Hepatocyte (in vitro differentiated cells): ENCODE results near the gene PICALM. TPM values are rescaled to one million over a fixed set of nuclear protein-coding genes. Genes with fewer than 3 reads are reported as not detected.

Experiments
- DNase-seq: peaks from one replicate; pipeline ENCODE4 v3.0.0-alpha.2; 2016; ENCODE audit warnings: low spot score
- H2AFZ ChIP-seq: fragments of 200-600 bp; sonication (generic); 2 replicates; pipeline ENCODE4 v1.6.0; 2016; ENCODE audit warnings: antibody characterized with exemption, mild to moderate bottlenecking
- H3K27ac ChIP-seq: fragments of 200-600 bp; sonication (generic); 2 replicates; pipeline ENCODE4 v1.5.1; 2016; ENCODE audit warnings: mild to moderate bottlenecking
- H3K27me3 ChIP-seq: fragments of 200-600 bp; sonication (generic); 2 replicates; pipeline ENCODE4 v1.6.1; 2016
- H3K36me3 ChIP-seq: fragments of 200-600 bp; sonication (generic); replicated peaks from 2 replicates; pipeline ENCODE4 v1.5.1; 2016; ENCODE audit warnings: low read depth; ENCODE audit not compliant: insufficient read depth
- H3K4me1 ChIP-seq: fragments of 200-600 bp; sonication (generic); 2 replicates; pipeline ENCODE4 v1.5.1; 2016; ENCODE audit warnings: mild to moderate bottlenecking, moderate library complexity; ENCODE audit not compliant: insufficient read depth
- H3K4me2 ChIP-seq: fragments of 200-600 bp; sonication (generic); 2 replicates; pipeline ENCODE4 v1.6.0; 2016
- H3K4me3 ChIP-seq: fragments of 200-600 bp; sonication (generic); 2 replicates; pipeline ENCODE4 v1.5.1; 2016; ENCODE audit warnings: mild to moderate bottlenecking
- H3K79me2 ChIP-seq: fragments of 200-600 bp; sonication (generic); 2 replicates; pipeline ENCODE4 v1.6.0; 2017; ENCODE audit warnings: mild to moderate bottlenecking
- H3K9me2 ChIP-seq: fragments of 200-600 bp; sonication (generic); replicated peaks from 2 replicates; pipeline ENCODE4 v1.6.0; 2017; ENCODE audit warnings: mild to moderate bottlenecking; ENCODE audit not compliant: insufficient read depth
- H3K9me3 ChIP-seq: fragments of 200-600 bp; sonication (generic); 2 replicates; pipeline ENCODE4 v1.5.1; 2016; ENCODE audit warnings: low read depth, mild to moderate bottlenecking
- H4K20me1 ChIP-seq: fragments of 200-600 bp; sonication (generic); 2 replicates; pipeline ENCODE4 v1.6.0; 2016; ENCODE audit warnings: mild to moderate bottlenecking; ENCODE audit not compliant: insufficient read depth, poor library complexity, severe bottlenecking
- CTCF ChIP-seq: fragments of 200-600 bp; sonication (generic); IDR thresholded peaks from 2 replicates; pipeline ENCODE4 v1.5.1; 2016; ENCODE audit warnings: antibody characterized with exemption, mild to moderate bottlenecking; ENCODE audit not compliant: poor library complexity
- EZH2 ChIP-seq: fragments of 200-600 bp; sonication (generic); IDR thresholded peaks from 2 replicates; pipeline ENCODE4 v1.6.1; 2016; ENCODE audit warnings: antibody characterized with exemption, mild to moderate bottlenecking, borderline replicate concordance
- EZH2phosphoT487 ChIP-seq: fragments of 200-600 bp; sonication (generic); IDR thresholded peaks from one replicate; pipeline ENCODE4 v1.6.1; 2018; ENCODE audit warnings: antibody characterized with exemption, mild to moderate bottlenecking, low read depth, moderate library complexity; ENCODE audit not compliant: unreplicated experiment, severe bottlenecking
- WGBS: methylation state at CpG from one replicate; pipeline ENCODE4 v1.1.6; 2016; ENCODE audit warnings: low lambda C conversion rate; ENCODE audit errors: missing lambda C conversion rate; 5-methylcytosine and 5-hydroxymethylcytosine counted together
- polyA plus RNA-seq: library from polyadenylated mRNA; unstranded; fragments of >200 nt; fragmentation: Nextera tagmentation; extraction: Ambion mirVana; gene quantifications from 2 replicates; pipeline ENCODE4 v1.2.1, GENCODE V29; 2016
- total RNA-seq: library from RNA; depleted of rRNA; stranded (reverse); fragments of >200 nt; gene quantifications from 2 replicates; pipeline ENCODE4 v1.2.3, GENCODE V29; 2014

Gene PICALM
- total and polyA plus RNA-seq, 2 experiments from 2014 or later = 46.4 to 197 TPM

GRCh38 chr11:86035920-86036319 is 33.0 kb downstream of the PICALM start:
- Histone ChIP-seq H3K27ac (no peak overlapping the region), H3K9me2 (no peaks in the 10 kb centered on the region), H3K9me3 (no peaks in the 10 kb centered on the region), H3K4me1 (no peaks in the 10 kb centered on the region), H3K36me3 (no peaks in the 10 kb centered on the region), H3K79me2 (peaks cover 97% of the 10 kb centered on the region), H2AFZ (no peak overlapping the region), H3K4me3 (no peak overlapping the region), H4K20me1 (peaks cover 84% of the 10 kb centered on the region), H3K4me2 (no peak overlapping the region), H3K27me3 (no peaks in the 10 kb centered on the region)
- DNase-seq = no peak
- TF ChIP-seq EZH2 (no peak), EZH2phosphoT487 (no peak)
- WGBS = 97% methylated on average over 2 of the region's 2 CpGs

- WGBS = 79% methylated on average over 1 of the region's 1 CpG
- no peak for DNase-seq
- H2AFZ ChIP-seq = no peak overlapping the region
These were observed 33.7 kb downstream of the PICALM start for GRCh38 chr11:86035164-86035563.

GRCh38 chr11:86034710-86035109 is 34.2 kb downstream of the PICALM start:
- H3K27ac ChIP-seq = no peak overlapping the region
- no peak for DNase-seq
- no peaks in the 10 kb centered on the region for H3K4me1 ChIP-seq
- TF ChIP-seq EZH2phosphoT487 = no peak
- no peak for TF ChIP-seq CTCF
- no peak for TF ChIP-seq EZH2
- H3K4me3 ChIP-seq = no peak overlapping the region
- H3K27me3 ChIP-seq = no peaks in the 10 kb centered on the region
- H3K9me3 ChIP-seq = no peaks in the 10 kb centered on the region
- no peak overlapping the region for H2AFZ ChIP-seq
- no peak overlapping the region for H3K4me2 ChIP-seq
- H3K36me3 ChIP-seq = no peaks in the 10 kb centered on the region
- H3K9me2 ChIP-seq = no peaks in the 10 kb centered on the region
- peaks cover 80% of the 10 kb centered on the region for H4K20me1 ChIP-seq
- peaks cover 97% of the 10 kb centered on the region for H3K79me2 ChIP-seq
- 78% methylated on average over 2 of the region's 2 CpGs for WGBS

More at GRCh38 chr11:86035164-86035563, 33.7 kb downstream of the PICALM start:
- H3K27ac ChIP-seq = no peak overlapping the region
- peaks cover 82% of the 10 kb centered on the region for H4K20me1 ChIP-seq
- H3K27me3 ChIP-seq = no peaks in the 10 kb centered on the region
- no peak overlapping the region for H3K4me3 ChIP-seq
- H3K79me2 ChIP-seq = peaks cover 97% of the 10 kb centered on the region
- H3K9me3 ChIP-seq = no peaks in the 10 kb centered on the region
- H3K4me1 ChIP-seq = no peaks in the 10 kb centered on the region
- no peaks in the 10 kb centered on the region for H3K9me2 ChIP-seq
- H3K4me2 ChIP-seq = no peak overlapping the region
- TF ChIP-seq CTCF (no peak), EZH2phosphoT487 (no peak), EZH2 (no peak)
- no peaks in the 10 kb centered on the region for H3K36me3 ChIP-seq

- H3K4me2 ChIP-seq = no peak overlapping the region
- no peak overlapping the region for H2AFZ ChIP-seq
- no peak overlapping the region for H3K27ac ChIP-seq
- H3K9me3 ChIP-seq = no peaks in the 10 kb centered on the region
- no peaks in the 10 kb centered on the region for H3K9me2 ChIP-seq
- H3K36me3 ChIP-seq = no peaks in the 10 kb centered on the region
- no peak overlapping the region for H3K4me3 ChIP-seq
- TF ChIP-seq CTCF (no peak), EZH2phosphoT487 (no peak), EZH2 (no peak)
- H3K27me3 ChIP-seq = no peaks in the 10 kb centered on the region
- H3K4me1 ChIP-seq = no peaks in the 10 kb centered on the region
- H4K20me1 ChIP-seq = no peaks in the 10 kb centered on the region
- WGBS = 100% methylated on average over 3 of the region's 3 CpGs
- no peak for DNase-seq
- peaks cover 36% of the 10 kb centered on the region for H3K79me2 ChIP-seq
These were observed 47.5 kb downstream of the PICALM start for GRCh38 chr11:86021377-86021776.
